HG03460 (cell line): ENCODE data around the gene GLDN.

Source experiments
- ATAC-seq: cut with Tn5 transposase; IDR thresholded peaks from one replicate; pipeline ENCODE4 v1.9.1; 2021; ENCODE audit not compliant: unreplicated experiment

GLDN gene

DNA sequence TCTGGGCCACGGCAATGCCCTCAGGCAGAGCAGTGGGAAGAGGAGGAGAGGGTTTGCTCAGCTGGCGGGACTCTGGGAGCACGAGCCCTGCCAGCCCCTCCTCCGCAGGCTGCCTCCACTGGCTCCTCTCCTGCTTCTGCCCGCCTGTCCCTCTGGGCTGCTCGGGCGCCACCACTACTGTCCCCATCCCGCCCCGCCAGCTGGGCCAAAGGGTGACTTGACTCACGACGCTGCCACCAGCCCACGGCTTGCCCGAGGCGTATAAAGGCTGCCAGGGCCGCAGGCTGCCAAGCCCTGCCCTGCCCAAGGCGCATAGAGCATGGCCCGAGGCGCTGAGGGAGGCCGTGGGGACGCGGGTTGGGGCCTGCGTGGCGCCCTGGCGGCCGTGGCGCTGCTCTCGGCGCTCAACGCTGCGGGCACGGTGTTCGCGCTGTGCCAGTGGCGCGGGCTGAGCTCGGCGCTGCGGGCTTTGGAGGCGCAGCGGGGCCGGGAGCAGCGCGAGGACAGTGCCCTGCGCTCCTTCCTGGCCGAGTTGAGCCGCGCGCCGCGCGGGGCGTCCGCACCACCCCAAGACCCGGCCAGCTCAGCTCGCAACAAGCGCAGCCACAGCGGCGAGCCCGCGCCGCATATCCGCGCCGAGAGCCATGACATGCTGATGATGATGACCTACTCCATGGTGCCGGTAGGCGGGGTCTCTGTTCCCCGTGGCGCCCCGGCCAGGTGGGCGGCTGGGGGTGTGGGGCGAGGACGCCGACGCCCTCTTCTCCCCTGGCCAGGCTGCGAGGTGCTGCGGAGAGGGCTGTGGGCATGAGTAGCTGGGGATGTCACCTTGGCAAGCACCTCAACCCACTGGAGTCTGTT is at the start of gene GLDN:
TSS of gene GLDN (plus strand) at position 290 of the 861 bp plus-strand sequence. CDS start at position 320, 30 bp downstream.
- ATAC-seq, result no peak

DNA sequence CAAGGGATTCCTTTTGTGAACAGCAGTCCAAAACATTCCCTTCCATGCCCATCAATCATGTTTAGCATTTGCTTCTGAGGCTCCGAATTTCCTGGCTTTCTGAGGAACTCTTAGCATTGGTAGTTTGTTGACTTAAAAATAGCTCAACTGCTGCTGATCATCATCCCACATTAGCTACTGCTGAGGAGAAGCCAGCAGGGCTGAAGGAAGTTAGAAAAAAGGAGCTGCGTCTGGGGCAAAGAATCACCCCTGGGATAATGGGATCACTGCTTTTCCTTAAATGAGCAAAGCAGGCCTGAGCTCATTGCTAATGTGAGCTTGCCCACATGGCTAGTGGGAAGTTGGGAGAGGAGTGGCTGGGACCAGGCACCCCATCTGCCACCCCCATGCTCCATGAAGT is 42.8 kb upstream of the GLDN start:
- no peak for ATAC-seq

DNA sequence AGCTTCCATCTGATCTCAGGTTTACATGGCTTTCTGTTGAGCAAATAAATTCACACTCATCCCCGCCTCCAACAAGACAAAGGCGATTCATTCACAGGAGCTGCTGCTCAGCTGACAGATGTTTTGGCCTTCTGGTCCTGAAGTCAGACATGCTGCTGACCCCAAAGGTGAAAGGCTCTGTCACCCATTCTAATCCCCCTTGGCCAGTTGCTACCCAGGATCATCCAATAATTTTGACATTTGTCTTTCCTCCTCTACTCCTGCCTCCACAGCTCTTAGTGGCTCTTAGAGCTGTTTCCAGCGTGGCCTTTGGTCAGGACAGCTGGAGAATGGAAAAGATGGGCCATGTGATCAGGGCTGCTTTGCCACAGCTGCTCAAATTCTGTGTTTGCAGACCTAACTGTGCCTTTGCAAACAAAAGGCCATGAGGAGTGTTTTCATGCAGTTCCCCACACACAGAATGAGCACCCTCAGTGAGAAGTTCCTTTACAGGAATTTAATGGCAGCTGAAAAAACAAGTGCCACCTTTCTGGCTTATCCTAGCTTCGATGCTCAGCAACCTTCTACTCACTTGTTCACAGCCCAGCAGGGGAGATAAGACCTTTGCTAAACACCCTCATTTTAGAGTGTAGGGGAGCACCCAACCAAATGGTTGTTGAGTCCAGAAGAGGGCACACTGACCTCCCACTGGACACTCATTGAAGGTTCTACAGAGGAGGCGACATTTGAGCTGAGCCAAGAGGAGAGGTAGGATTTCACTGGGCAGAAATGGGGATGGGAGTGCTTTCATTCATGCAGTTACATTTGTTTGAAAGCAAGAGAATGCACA is 42.1 kb upstream of the GLDN start:
- no peak for ATAC-seq

DNA sequence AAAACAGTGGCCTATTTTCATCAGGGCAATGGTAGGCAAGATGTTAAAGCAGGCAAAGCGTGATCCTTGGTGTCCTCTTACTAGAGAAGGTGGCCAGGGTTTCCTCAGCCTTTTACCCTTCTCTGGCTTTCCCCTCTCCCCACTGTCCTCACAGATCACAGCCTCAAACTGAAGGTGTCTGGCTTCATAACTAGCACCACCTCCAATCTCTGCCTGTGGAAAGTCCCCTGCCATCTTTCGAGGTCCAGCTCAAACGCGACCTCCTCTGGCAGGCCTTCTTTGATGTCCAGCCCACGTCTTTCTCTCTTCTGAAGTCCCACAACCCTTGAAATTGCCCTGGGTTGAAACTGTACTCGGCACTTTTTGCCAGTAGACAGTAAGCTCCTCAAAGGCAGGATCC is 39.0 kb upstream of the GLDN start:
- ATAC-seq, result no peak

DNA sequence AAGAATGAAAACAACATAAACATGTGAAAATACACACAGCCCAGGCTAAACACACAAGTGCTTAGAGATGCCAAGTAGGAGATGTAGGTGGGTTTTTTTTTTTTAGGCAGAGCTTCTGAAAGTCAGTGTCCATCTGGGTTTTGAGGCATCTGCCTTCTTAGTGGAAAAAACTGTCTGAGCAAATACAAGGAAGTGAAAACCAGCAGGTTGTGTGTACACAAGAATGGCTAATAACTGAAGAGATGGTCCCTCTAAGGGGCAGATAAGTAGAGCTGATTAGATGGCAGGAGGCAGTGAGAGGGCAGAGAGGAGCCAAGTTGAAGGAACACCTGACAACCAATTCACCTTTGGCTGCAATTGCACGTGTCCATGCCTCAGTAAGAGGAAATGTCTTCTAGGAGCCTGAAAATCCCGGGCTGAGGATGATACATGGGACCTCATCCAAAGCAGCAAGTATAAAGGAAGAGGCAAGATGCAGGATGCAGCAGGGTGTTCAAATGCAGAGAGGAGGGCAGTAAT is 37.9 kb upstream of the GLDN start:
- ATAC-seq, result no peak

DNA sequence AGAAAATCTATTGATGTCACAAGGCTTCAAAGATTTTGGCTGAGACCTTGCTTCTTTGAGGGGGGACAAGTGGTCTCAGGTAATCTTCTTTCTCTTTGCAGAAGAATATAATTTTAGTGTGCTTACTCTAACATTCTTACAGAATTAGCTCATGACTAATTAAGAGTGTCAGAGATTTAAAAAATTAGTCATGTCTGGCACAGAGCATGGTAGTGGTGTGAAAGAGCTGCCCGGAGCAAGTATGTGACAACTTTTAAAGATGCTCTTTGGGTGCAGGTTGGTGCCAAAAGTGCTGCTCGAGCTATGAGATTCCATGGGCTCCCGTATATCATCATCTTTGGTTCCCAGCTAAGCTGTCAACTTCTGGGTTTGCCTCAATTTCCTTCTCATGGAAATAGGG is 34.1 kb upstream of the GLDN start:
- ATAC-seq, result no peak

DNA sequence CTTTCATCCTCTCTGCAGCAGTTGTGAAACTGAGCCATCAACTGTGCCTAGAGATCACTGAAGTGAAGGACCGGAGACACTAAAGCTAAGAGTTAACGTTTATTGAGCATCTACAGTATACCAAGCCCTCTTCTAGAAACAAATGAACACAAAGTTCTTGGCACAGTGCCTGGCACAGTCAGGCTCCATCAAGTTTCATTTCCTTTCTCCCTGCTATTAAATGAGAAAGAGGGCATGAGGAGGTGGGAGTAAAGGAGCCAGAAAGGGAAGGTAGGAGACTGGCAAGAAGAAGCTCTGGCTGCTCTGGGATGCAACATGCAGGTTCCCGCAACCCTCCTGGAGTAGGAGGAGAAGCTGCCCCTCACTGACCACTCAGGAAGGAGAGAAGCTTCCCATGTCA is 33.6 kb upstream of the GLDN start:
- ATAC-seq, result no peak

DNA sequence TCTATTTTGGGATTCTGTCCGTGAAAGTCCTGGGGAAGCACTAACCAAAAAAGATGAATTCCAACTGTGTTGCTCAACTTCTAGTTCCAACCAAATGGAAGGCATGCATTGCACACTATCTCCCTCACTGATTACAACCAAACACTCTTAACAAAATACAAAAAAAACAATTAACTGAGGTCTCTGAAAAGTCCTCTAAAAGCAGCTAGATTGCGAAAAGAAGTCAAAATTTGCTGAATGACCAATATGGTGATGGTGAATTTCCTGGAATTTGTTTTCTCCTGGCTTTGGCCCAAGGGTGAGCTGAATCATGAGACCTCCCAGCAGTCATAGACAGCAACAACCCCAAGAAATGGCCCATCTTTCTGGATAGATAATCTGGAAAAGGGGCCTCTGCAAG is 31.4 kb upstream of the GLDN start:
- no peak for ATAC-seq

DNA sequence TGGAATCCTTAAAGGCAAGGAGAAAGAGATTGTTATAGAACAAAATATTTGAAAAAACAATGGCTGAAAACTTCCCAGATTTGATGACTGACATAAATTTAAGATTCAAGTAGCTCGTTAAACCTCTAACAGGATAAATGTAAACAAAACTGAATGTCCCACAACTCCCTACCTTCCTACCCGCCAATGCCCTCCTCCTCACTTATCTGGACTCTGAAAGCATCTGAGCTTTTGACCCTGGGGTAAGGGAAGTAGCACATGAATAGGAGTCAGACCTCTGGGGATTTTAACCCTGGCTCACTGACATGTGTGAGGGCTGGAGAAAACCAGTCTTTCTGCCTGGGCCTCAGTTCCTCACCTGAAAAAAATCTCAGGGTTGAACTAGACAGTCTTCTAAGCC is 29.9 kb upstream of the GLDN start:
- no peak for ATAC-seq

DNA sequence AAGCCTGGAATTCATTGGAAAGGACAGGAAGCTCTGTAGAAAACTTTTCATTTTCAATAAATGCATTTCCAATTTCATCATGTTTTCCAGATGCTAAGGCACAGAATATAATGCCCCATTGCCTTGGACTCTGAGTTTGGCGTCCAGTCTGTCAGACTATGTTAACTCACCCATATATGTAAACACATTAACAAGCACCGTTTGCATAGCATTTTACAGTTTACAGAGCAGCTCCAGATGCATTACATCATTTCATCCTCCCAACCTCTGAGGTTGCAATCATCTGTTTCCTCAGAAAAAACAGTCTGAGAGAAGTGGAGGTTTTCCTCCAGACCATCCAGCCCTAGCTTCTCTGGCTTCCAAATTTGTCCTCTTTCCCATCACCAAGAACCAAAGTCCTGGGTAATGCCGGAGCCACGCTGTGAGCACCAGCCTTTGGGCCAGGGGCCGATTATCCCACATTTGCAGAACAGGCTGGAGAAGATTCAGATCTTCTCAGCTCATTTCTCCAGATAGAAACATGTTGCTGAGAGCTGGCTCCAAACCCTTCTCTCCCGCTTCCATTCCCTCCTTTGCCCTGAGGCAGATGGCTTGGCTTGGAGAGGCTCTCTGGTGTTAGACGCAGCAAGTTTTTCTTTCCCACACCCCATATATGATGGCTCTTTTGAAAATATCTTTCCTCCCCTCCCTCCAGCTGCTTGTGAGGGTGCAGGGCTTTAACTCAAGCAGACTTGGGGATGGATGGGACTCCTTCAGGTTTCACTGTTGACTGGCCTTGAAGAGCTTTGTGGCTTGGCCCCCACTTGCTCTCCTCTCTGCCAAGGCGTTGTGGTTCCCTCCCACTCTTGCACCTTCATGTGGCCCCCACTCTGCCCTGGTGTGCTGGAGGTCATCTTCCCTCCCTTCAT is 29.0 kb upstream of the GLDN start:
- no peak for ATAC-seq

DNA sequence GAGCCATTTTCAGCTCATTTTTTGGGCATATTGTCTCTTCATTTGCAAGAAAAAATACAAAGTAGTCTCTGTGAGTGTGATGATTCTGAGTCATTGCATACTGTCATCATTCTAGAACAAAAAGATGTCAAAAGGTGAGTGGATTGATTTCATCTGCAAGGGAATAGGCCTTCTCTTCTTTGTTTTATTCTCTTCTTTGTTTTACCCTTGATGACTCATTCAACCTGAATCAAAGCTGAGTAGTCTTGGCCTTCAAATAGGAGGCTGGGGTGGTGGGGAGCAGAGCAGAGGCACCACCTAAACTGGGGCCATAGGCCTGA is 28.4 kb upstream of the GLDN start:
- no peak for ATAC-seq

DNA sequence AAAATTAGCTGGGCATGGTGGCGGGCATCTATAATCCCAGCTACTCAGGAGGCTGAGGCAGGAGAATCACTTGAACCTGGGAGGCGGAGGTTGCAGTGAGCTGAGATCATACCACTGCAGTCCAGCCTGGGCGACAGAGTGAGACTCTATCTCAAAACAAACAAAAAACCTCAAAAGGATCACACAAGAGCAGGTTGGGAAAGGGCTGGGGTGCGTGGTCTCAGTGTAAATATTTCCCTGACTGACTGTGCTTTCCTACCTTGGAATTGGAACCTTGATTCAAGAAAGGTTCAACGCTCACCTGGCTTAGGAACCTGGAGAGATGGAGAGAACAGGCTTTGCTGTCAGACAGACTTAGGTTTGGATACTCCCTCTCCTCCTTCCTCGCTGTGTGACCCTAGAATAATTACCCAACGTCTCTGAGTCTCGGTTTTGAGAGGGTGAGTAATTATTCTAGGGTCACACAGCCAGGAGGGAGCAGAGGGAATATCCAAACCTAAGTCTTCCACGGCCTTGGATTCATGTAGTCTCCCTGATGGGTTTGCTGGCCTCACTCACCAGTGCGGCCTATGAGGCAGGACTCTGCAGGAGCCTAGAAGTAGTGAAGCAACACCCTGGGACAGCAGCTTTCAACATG is 27.7 kb upstream of the GLDN start:
- ATAC-seq, result no peak

DNA sequence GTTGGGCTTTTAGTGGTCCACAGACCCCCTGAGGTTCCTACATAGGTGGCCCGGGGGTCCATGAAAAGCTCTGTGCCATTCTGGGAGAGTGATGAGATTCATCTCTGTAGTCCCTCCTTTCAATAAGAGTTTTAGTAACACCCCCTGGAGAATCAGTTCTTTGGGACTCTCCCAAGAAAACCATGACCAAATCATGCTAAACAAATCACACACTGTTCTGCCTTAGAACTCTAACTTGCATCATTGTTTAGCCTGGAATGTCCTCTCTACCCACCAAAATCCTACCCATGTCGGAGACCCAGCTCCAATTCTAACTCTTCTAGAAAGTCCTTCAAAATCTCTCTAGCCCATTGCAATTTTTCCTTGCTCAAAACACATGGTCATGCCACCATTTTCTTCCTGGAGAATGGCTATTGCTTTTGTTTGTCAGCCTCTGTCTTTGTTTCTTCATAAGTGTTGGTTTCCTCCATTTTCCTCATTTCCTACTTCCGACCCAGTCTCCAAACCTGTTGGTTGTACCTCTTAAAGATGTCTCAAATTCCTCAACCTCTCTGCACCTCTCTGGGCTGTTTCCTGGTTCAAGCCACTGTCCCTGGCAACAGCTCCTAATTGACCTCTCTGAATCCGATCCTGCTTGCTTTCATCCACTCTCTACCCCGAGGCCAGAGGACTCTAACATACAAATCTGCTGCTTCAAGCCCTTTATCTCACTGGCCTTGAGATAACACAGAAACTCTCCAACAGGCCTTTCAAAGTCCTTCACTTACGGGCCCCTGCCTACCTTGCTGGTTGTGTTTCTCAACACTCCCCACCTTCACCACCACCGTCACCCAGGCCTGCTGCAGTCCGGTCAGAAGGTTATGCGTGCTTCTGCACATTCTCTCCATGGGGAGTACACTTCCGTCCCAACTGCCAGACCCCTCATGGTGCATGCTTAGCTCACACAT is 26.8 kb upstream of the GLDN start:
- ATAC-seq, result no peak

DNA sequence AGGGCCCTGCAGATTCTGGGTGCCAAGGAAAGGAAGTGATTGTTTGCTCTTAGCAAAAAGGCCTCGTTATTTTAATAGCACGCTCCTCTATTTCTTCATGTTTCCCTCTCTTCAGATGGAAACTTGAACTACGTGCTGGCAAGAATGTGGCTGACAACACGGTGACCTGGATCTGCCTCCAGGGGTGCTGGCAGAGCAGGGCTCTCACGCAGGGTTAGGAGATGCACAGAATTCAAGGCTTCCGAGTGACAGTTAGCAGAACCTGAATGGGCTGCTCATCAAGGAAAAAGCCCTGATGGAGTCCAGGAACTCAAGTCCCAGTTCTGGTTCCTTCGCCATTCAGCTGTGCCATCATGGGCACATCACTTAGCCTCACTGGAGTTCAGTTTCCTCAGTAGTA is 25.7 kb upstream of the GLDN start:
- no peak for ATAC-seq

DNA sequence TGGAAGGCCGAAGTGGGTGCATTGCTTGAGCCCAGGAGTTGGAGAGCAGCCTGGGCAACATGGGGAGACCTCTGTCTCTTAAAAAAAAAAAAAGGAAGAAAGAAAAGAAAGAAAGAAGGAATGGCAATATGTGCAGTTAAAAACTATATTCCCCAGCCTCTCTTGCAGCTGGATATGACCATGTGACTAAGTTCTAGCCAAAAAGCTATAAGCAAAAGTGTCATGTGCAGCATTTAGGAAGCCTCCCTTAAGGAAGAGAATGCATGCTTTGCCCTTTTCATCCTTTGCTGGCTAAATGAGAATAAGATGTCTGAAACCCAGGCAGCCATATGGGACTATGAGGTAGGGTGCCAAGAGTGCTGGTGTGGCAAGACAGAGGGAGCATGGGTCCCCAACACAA is 24.8 kb upstream of the GLDN start:
- no peak for ATAC-seq

DNA sequence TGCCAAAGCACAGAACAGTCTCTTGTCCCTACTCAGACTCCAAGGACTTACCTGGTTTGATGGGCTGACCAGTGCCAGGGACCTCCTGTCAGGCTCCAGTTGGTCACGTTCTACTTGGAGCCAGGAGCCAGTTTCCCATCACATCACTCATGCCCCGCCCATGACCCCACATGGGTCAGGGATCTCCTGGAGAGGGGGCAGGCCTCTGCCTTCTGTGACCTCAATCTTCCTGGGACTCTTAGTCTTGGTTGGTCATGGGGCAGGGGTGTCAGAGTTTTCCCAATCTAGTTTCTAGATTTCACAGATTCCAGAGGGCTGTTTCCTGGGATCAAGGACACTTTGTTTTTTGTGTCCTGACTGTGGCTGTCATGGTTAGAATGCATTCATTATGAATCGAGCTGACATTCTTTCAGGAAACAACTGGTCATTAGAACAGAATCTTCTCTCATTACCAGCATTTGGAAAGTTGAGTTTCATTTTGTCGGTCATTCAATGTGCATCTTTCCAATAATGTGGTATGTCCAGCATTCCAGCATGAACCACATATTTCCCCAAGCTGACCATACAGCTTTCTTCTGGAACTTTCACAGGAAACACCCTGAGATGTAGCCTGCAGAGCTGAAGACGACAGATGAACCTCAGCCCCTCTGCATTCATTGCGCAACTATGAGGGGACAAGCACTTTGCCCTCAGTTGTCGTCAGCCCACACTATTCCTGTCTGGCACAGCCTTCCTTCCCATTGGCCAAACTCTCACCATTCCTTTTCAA is 22.9 kb upstream of the GLDN start:
- no peak for ATAC-seq

DNA sequence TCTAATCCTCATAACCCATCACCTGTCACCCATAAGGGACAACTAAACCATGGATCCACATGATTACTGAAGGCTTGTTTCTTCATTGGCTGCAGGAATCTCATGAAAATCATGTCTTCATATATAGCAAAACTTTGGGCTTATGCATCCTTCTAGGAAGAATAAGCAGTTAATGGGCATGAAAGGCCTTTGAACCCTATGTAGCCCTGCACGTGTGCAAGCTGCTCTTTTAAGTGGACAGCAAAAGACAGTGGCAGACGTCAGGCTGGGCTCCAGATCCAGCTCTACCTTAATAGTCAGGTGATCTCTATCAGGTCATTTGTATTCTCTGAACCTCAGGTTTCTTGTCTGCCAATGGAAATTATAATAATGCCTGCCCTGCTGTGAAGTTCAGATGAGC is 21.9 kb upstream of the GLDN start:
- no peak for ATAC-seq

DNA sequence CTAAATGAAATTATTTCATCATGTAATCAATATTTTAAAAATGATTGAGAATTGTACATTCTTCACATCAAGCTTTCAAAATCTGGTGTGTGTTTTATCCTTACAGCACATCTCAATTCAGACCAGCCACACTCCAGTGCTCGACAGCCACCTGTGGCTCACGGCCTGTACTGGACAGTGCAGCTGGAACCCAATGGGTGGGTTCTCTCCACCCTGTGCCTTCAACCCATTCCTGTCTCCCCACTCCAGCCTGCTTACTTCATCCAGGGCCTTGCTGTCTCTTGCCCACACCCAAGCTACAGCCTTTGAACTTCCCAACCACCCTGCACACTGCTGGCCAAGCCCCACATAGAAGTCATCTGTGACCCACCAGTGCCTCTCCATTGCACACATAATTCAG is 20.6 kb upstream of the GLDN start:
- ATAC-seq, result no peak

DNA sequence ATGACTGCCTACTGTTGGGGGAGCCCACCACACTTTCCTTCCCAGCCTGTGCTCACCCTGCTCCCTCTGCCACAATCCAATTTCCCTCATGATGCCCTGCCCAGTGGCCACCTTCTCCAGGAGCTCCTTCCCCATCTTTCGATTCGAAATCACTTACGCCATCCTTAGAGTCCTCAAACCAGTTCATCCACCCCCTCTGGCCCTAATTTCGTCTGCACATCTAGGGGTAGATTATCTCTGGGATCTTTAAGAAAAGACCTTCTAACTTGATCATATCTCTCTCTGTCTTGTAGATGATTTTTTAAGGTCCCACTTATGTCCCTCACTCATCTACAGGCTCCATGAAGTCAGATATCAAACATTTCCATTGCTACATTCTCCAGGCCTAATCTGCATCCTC is 20.1 kb upstream of the GLDN start:
- ATAC-seq, result no peak
